ENCODE results near the gene CHST9. TPM values are rescaled to one million over a fixed set of nuclear protein-coding genes. Genes with fewer than 3 reads are reported as not detected.
A peak's percentile ranks its signal among the peaks of the same experiment; 100 is the strongest.

The CHST9 gene
- total RNA-seq, 1 donor from 2014 or later = 0.49 TPM

- Mint-ChIP-seq H3K27me3 (ENCODE audit: low read depth) (no peaks in the 10 kb centered on the region), H3K36me3 (ENCODE audit: low read depth) (no peaks in the 10 kb centered on the region), H3K9me3 (no peaks in the 10 kb centered on the region), H3K27ac (ENCODE audit: unreplicated experiment) (no peak overlapping the region), H3K4me3 (no peak overlapping the region), H3K4me1 (no peaks in the 10 kb centered on the region)
- TF ChIP-seq CTCF (conservative IDR thresholded peaks at IDR 0.05) = peak; percentile 79
- DNase-seq (ENCODE audit: low read depth, low spot score) = no peak
Measured at GRCh38 chr18:27017901-27018500, 167.1 kb downstream of the CHST9 start.

DNA sequence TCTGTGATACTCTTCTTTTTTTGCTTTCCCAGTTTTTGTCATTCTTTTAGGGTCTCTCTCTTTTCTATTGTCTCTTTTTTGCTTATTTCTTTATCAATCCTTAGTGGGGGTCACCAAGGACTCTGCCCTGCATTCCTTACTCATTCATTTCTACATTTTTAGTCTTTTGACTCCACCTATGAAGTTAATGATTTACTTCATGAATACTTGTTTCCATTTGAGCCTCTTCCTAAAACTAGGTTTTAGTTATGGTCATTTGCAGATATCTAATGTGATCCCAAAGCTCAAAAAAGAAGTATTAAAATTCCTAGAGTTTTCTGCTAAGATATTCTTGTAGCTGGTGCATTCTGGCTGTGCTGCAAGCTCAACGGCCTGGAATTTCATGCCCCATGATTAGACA lies 170.3 kb downstream of the CHST9 start:
- DNase-seq (ENCODE audit: low read depth, low spot score) = no peak
- H3K27me3 Mint-ChIP-seq (ENCODE audit: low read depth) = no peaks in the 10 kb centered on the region
- no peaks in the 10 kb centered on the region for H3K36me3 Mint-ChIP-seq (ENCODE audit: low read depth)

GRCh38 chr18:27010784-27011183 lies 174.3 kb downstream of the CHST9 start:
- no peak overlapping the region for H3K4me3 Mint-ChIP-seq
- TF ChIP-seq CTCF (conservative IDR thresholded peaks at IDR 0.05) = no peak
- H3K36me3 Mint-ChIP-seq (ENCODE audit: low read depth) = no peaks in the 10 kb centered on the region
- H3K9me3 Mint-ChIP-seq = peaks cover 3% of the 10 kb centered on the region
- no peaks in the 10 kb centered on the region for H3K27me3 Mint-ChIP-seq (ENCODE audit: low read depth)
- no peaks in the 10 kb centered on the region for H3K4me1 Mint-ChIP-seq
- no peak overlapping the region for H3K27ac Mint-ChIP-seq (ENCODE audit: unreplicated experiment)
- DNase-seq (ENCODE audit: low read depth, low spot score) = no peak

More for the DNA sequence above, 170.3 kb downstream of the CHST9 start:
- Mint-ChIP-seq H3K9me3 (peaks cover 3% of the 10 kb centered on the region), H3K27ac (ENCODE audit: unreplicated experiment) (no peak overlapping the region), H3K4me3 (no peak overlapping the region), H3K4me1 (no peaks in the 10 kb centered on the region)
- TF ChIP-seq CTCF (conservative IDR thresholded peaks at IDR 0.05) = no peak

DNA sequence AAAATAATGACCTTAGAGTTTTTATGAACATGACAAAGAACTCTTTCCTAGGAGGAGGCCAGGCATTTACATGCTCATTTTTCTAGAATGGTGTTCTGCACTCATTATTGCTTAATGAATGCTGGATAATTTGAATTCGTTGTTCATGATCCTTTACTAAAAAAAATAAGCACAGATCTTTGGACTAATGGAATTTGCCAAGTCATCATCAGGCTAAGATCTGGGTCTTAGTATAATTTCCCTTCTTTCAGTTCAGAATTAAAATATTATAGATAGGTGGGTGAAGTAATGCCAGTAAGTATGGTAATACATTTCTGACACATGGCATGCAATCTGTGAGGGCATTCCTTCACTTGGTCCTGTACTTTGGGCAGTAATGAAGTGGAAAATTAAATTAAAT lies 175.8 kb downstream of the CHST9 start:
- H3K4me1 Mint-ChIP-seq = peaks cover 1% of the 10 kb centered on the region
- no peak for DNase-seq (ENCODE audit: low read depth, low spot score)
- no peaks in the 10 kb centered on the region for H3K36me3 Mint-ChIP-seq (ENCODE audit: low read depth)
- H3K27ac Mint-ChIP-seq (ENCODE audit: unreplicated experiment) = no peak overlapping the region
- TF ChIP-seq CTCF (conservative IDR thresholded peaks at IDR 0.05) = no peak
- peaks cover 3% of the 10 kb centered on the region for H3K9me3 Mint-ChIP-seq
- H3K4me3 Mint-ChIP-seq = no peak overlapping the region
- no peaks in the 10 kb centered on the region for H3K27me3 Mint-ChIP-seq (ENCODE audit: low read depth)

GRCh38 chr18:27008575-27008974 lies 176.5 kb downstream of the CHST9 start:
- H3K4me1 Mint-ChIP-seq = peaks cover 8% of the 10 kb centered on the region
- H3K27ac Mint-ChIP-seq (ENCODE audit: unreplicated experiment) = no peak overlapping the region
- no peaks in the 10 kb centered on the region for H3K36me3 Mint-ChIP-seq (ENCODE audit: low read depth)
- no peaks in the 10 kb centered on the region for H3K27me3 Mint-ChIP-seq (ENCODE audit: low read depth)
- H3K9me3 Mint-ChIP-seq = peaks cover 3% of the 10 kb centered on the region
- no peak overlapping the region for H3K4me3 Mint-ChIP-seq
- DNase-seq (ENCODE audit: low read depth, low spot score) = no peak
- no peak for TF ChIP-seq CTCF (conservative IDR thresholded peaks at IDR 0.05)

Measured in neural crest cell (in vitro differentiated cells).